T-helper 22 cell (primary cell): ENCODE measurements around the gene ZNF496.

Experiments used
- DNase-seq: peaks from one replicate; pipeline ENCODE4 v3.0.0-alpha.2; 2020; ENCODE audit warnings: low read depth

ZNF496 gene

GRCh38 chr1:247328311-247328710, 3.4 kb downstream of the ZNF496 start:
- DNase-seq: no peak

GRCh38 chr1:247326411-247327130, 5.1 kb downstream of the ZNF496 start:
- DNase-seq: no peak

DNA sequence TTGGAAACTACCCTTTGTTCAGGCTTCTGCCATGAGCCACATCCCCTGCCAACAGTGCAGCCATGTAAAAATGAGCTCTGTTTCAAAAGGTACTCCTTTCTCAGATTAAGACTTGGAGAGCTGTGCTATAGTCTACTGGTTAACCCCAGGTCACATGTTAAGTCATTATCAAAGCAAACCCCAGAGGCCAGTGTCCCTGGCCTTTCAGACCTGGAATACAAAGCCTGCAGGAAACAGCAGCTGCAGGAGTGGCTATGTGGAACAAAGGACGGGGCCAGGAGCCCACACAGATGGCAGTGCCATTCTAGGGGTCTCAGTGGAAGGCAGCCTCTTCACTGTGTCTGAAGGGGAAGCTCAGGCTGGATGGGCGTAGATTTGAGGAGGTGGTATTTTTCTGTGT, 6.7 kb downstream of the ZNF496 start:
- DNase-seq: no peak

DNA sequence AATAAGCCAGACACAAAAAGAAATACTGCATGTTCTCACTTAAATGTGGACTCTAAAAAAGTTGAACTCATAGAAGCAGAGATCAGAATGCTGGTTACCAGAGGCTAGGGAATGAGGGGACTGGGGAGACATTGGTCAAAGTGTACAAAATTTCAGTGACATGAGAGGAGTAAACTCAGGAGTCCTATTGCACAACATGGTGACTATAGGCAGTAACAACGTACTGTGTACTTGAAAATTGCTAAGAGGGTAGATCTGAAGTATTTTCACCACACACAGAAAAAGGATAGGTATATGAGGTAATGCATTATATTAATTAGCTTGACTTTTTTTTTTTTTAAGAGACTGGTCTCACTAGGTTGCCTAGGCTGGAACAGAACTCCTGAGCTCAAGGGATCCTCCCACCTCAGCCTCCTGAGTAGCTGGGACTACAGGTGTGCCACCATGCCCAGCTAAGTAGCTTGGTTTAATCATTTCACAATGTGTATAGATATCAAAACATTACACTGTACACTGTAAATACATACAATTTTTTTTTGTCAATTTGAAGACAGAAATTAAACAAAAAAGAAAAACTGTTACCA, 7.4 kb downstream of the ZNF496 start:
- DNase-seq: no peak

- DNase-seq: no peak
These were observed 8.6 kb downstream of the ZNF496 start for GRCh38 chr1:247322849-247323586.

- DNase-seq: no peak
These were observed 9.2 kb downstream of the ZNF496 start for GRCh38 chr1:247322442-247322841.

- DNase-seq: no peak
These were observed 14.0 kb downstream of the ZNF496 start for GRCh38 chr1:247317702-247318101.

GRCh38 chr1:247316590-247317197, 15.0 kb downstream of the ZNF496 start:
- DNase-seq: no peak

DNA sequence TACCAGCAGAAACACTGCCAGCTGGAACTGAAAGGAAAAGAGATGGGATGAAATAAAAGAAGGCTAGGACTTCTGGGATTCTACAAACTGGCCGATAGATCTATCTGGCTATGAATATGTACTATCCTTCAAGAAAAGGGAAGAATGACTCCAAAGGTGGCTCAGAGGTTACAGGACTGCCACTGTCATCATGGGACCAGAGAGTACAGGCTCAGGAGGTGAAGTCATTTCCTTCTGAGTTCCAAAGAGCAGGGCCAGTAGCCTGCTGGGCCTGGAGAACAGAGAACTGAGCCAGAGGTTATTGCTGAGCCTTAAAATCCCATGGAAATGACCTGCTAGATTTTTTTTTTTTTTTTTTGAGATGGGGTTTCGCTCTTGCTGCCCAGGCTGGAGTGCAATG, 27.6 kb downstream of the ZNF496 start:
- DNase-seq: no peak

- no peak for DNase-seq
These were observed 28.5 kb downstream of the ZNF496 start for GRCh38 chr1:247303216-247303615.

GRCh38 chr1:247301176-247301540, 30.5 kb downstream of the ZNF496 start:
- DNase-seq: no peak

GRCh38 chr1:247300491-247301175, 31.0 kb downstream of the ZNF496 start:
- no peak for DNase-seq

- DNase-seq: no peak
These were observed 31.8 kb downstream of the ZNF496 start for GRCh38 chr1:247299723-247300381.

DNA sequence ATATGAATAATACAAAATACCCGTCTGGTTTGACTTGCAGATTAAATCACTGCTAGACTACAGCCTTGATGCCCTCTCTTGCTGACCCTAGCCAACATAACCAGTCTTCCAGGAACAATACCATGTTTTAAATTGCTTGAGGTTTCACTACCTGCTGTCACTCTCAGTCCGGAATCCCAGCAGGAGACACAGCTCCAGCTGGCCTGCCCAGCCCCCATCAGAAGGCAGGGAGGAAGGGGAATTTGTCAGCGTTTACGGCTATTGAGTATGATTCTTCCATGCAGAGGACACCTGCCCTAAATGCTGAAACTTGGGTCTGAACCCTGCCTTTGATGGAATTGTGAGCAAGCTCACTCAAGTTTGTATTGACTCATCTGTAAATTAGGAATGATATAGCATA, 33.0 kb downstream of the ZNF496 start:
- no peak for DNase-seq

GRCh38 chr1:247298124-247298481, 33.6 kb downstream of the ZNF496 start:
- no peak for DNase-seq

GRCh38 chr1:247297263-247298123, 34.2 kb downstream of the ZNF496 start:
- no peak for DNase-seq

GRCh38 chr1:247296599-247297180, 35.0 kb downstream of the ZNF496 start:
- DNase-seq: no peak

- no peak for DNase-seq
These were observed 35.9 kb downstream of the ZNF496 start for GRCh38 chr1:247295746-247296145.

- no peak for DNase-seq
These were observed 36.4 kb downstream of the ZNF496 start for GRCh38 chr1:247295274-247295684.

GRCh38 chr1:247294282-247294681, 37.4 kb downstream of the ZNF496 start:
- no peak for DNase-seq

GRCh38 chr1:247293047-247293446, 38.6 kb downstream of the ZNF496 start:
- DNase-seq: no peak
